ENCODE data around the gene ABCD1.
"Not testable (repeated sequence)": the region's sequence is repeated elsewhere in the genome, so short reads cannot be mapped to it uniquely, and the experiment has no call there.

ABCD1 gene

GRCh38 chrX:153741446-153741845, 16.8 kb downstream of the ABCD1 start:
- no peaks in the 10 kb centered on the region for H3K4me1 ChIP-seq (ENCODE audit: control insufficient read depth, insufficient read depth, low read length)
- H3K36me3 ChIP-seq (ENCODE audit: control insufficient read depth in 2 of 2, insufficient read depth in 1 of 2, low read length in 2 of 2) = peaks cover 0 to 20% of the 10 kb centered on the region in 2 experiments; a peak in 1 of 3 replicates
- CTCF ChIA-PET = no interaction called here
- POLR2A ChIA-PET = no interaction called here
- TF ChIP-seq ZNF555 (tag by site-specific recombination; conservative IDR thresholded peaks at IDR 0.05) (no peak), KLF16 (tag by site-specific recombination; IDR thresholded peaks at IDR 0.05) (no peak), ZNF449 (tag by site-specific recombination; IDR thresholded peaks at IDR 0.05) (no peak), ZNF24 (tag by site-specific recombination; IDR thresholded peaks at IDR 0.05) (no peak), BCL6B (tag by site-specific recombination; IDR thresholded peaks at IDR 0.05) (no peak), ZBTB48 (tag by site-specific recombination; IDR thresholded peaks at IDR 0.05) (no peak), YY1 (tag by site-specific recombination; IDR thresholded peaks at IDR 0.05) (no peak), ZNF501 (tag by site-specific recombination; IDR thresholded peaks at IDR 0.05) (no peak), ZFP3 (tag by site-specific recombination; IDR thresholded peaks at IDR 0.05; ENCODE audit: low read depth) (no peak), ZNF140 (tag by site-specific recombination; IDR thresholded peaks at IDR 0.05) (no peak), ZBTB7A (tag by site-specific recombination; IDR thresholded peaks at IDR 0.05; ENCODE audit: low read depth) (no peak), ZNF121 (tag by site-specific recombination; IDR thresholded peaks at IDR 0.05) (no peak), ZNF580 (tag by site-specific recombination; IDR thresholded peaks at IDR 0.05) (no peak), ZXDB (tag by site-specific recombination; IDR thresholded peaks at IDR 0.05) (no peak), ZNF76 (tag by site-specific recombination; IDR thresholded peaks at IDR 0.05; ENCODE audit: borderline replicate concordance, low read depth) (no peak), ZNF530 (tag by site-specific recombination; IDR thresholded peaks at IDR 0.05; ENCODE audit: low read depth) (no peak), ZNF292 (tag by site-specific recombination; IDR thresholded peaks at IDR 0.05; ENCODE audit: borderline replicate concordance, low read depth) (no peak), ZNF398 (tag by site-specific recombination; IDR thresholded peaks at IDR 0.05) (no peak), GLIS2 (tag by site-specific recombination; IDR thresholded peaks at IDR 0.05) (no peak)
- no peaks in the 10 kb centered on the region for H3K9me3 ChIP-seq (ENCODE audit: control insufficient read depth, insufficient read depth, low read depth, low read length)
- no peak overlapping the region for H3K27ac ChIP-seq (ENCODE audit: extremely low read depth, low read depth, low read length)
- no peak overlapping the region for H3K4me3 ChIP-seq (ENCODE audit: low read depth, low read length)

GRCh38 chrX:153742111-153742510, 17.5 kb downstream of the ABCD1 start:
- POLR2A ChIA-PET; H3K4me1 ChIP-seq (ENCODE audit: control insufficient read depth, insufficient read depth, low read length); CTCF ChIA-PET; H3K9me3 ChIP-seq (ENCODE audit: control insufficient read depth, insufficient read depth, low read depth, low read length); H3K27ac ChIP-seq (ENCODE audit: extremely low read depth, low read depth, low read length); H3K4me3 ChIP-seq (ENCODE audit: low read depth, low read length): not testable (repeated sequence)
- H3K36me3 ChIP-seq (ENCODE audit: control insufficient read depth in 2 of 2, insufficient read depth in 1 of 2, low read length in 2 of 2) = peaks cover 0 to 13% of the 10 kb centered on the region in 2 experiments; a peak in 1 of 3 replicates

GRCh38 chrX:153742796-153743467, 18.3 kb downstream of the ABCD1 start:
- peaks cover 0 to 11% of the 10 kb centered on the region in 2 experiments; a peak in 1 of 3 replicates for H3K36me3 ChIP-seq (ENCODE audit: control insufficient read depth in 2 of 2, insufficient read depth in 1 of 2, low read length in 2 of 2)
- H3K4me3 ChIP-seq (ENCODE audit: low read depth, low read length); H3K4me1 ChIP-seq (ENCODE audit: control insufficient read depth, insufficient read depth, low read length); H3K27ac ChIP-seq (ENCODE audit: extremely low read depth, low read depth, low read length); POLR2A ChIA-PET; H3K9me3 ChIP-seq (ENCODE audit: control insufficient read depth, insufficient read depth, low read depth, low read length); CTCF ChIA-PET: not testable (repeated sequence)

Data from HEK293 (cell line).